ENCODE results near the gene ZNF700.
"Not testable (repeated sequence)": the region's sequence is repeated elsewhere in the genome, so short reads cannot be mapped to it uniquely, and the experiment has no call there.

The ZNF700 gene

DNA sequence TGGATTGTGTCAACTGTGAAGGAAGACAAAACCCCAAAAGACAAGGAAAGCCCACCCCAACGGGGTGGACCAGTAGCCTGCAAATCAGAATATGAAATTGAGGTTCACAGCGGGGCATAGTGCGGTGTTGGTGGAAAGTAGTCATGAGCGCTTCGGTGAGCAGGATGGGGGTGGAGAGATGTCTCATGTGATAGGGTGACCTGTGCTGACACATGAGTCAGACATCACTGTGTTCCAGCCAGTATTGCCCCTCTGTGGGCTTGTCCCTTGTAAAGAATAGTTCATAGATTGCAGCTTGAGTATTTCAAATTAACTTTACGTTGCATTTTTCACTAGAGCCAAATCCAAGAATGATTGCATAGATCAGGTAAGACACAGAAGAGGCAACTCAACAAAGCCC lies 30.1 kb upstream of the ZNF700 start:
- H3K27me3 ChIP-seq (ENCODE audit: control insufficient read depth in 2 of 2, insufficient read depth in 2 of 2, low read length in 2 of 2) = no peaks in the 10 kb centered on the region
- H3K4me1 ChIP-seq (ENCODE audit: control insufficient read depth in 2 of 2, insufficient read depth in 2 of 2, low read length in 2 of 2) = no peaks in the 10 kb centered on the region
- no peak overlapping the region for H3K9ac ChIP-seq (ENCODE audit: low read depth in 1 of 2, low read length in 2 of 2)
- H3K9me3 ChIP-seq (ENCODE audit: control insufficient read depth in 2 of 2, low read length in 2 of 2) = peaks cover 8 to 13% of the 10 kb centered on the region in 2 donors
- peaks cover 15 to 24% of the 10 kb centered on the region in 2 donors for H3K36me3 ChIP-seq (ENCODE audit: control insufficient read depth in 2 of 2, insufficient read depth in 2 of 2, low read length in 2 of 2)
- no peak overlapping the region for H3K4me3 ChIP-seq (ENCODE audit: low read length in 2 of 2)
- no peak overlapping the region for H3K27ac ChIP-seq (ENCODE audit: low read depth in 2 of 2, low read length in 2 of 2)

DNA sequence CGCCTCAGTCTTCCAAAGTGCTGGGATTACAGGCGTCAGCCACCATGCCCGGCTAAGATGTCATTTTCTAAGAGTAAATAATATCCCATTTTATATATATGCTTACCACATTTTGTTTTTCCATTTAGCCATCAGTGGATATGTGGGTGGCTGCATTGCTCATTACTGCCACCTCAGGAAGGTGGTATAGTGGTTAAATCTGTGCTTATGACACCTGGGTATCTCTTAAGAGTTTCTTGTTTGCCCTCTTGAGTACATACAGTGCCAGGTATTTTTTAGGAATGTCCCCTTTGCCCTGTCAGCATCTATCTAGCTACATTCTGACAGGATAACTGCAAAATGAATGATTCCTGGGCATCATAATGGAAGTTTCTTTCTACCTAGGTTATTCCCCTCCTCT lies 22.7 kb upstream of the ZNF700 start:
- H3K4me1 ChIP-seq (ENCODE audit: control insufficient read depth in 2 of 2, insufficient read depth in 2 of 2, low read length in 2 of 2) = no peaks in the 10 kb centered on the region
- H3K4me3 ChIP-seq (ENCODE audit: low read length in 2 of 2) = peak overlapping the region in 1 of 2 donors; percentile 28
- H3K9me3 ChIP-seq (ENCODE audit: control insufficient read depth in 2 of 2, low read length in 2 of 2) = peaks cover 44 to 50% of the 10 kb centered on the region in 2 donors
- H3K9ac ChIP-seq (ENCODE audit: low read depth in 1 of 2, low read length in 2 of 2) = no peak overlapping the region
- no peak overlapping the region for H3K27ac ChIP-seq (ENCODE audit: low read depth in 2 of 2, low read length in 2 of 2)
- peaks cover 28 to 41% of the 10 kb centered on the region in 2 donors for H3K36me3 ChIP-seq (ENCODE audit: control insufficient read depth in 2 of 2, insufficient read depth in 2 of 2, low read length in 2 of 2)
- H3K27me3 ChIP-seq (ENCODE audit: control insufficient read depth in 2 of 2, insufficient read depth in 2 of 2, low read length in 2 of 2) = no peaks in the 10 kb centered on the region

DNA sequence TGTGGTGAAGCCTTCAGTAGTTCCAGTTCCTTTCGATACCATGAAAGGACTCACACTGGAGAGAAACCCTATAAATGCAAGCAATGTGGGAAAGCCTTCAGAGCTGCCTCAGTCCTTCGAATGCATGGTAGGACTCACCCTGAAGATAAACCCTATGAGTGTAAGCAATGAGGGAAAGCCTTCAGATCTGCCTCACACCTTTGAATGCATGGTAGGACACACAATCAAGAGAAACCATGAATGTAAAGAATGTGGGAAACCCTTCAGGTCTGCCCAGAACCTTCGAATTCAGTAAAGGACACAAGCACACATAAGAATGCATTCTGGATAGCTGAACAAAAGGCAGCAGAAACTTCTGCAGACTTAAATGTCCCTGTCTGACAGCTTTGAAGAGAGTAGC lies 19.0 kb upstream of the ZNF700 start:
- Histone ChIP-seq H3K4me3 (ENCODE audit: low read length in 2 of 2) (peak overlapping the region; percentile 46 to 51), H3K27me3 (ENCODE audit: control insufficient read depth in 2 of 2, insufficient read depth in 2 of 2, low read length in 2 of 2) (no peaks in the 10 kb centered on the region), H3K27ac (ENCODE audit: low read depth in 2 of 2, low read length in 2 of 2) (no peak overlapping the region), H3K4me1 (ENCODE audit: control insufficient read depth in 2 of 2, insufficient read depth in 2 of 2, low read length in 2 of 2) (no peaks in the 10 kb centered on the region), H3K36me3 (ENCODE audit: control insufficient read depth in 2 of 2, insufficient read depth in 2 of 2, low read length in 2 of 2) (peaks cover 28 to 41% of the 10 kb centered on the region in 2 donors), H3K9ac (ENCODE audit: low read depth in 1 of 2, low read length in 2 of 2) (no peak overlapping the region), H3K9me3 (ENCODE audit: control insufficient read depth in 2 of 2, low read length in 2 of 2) (peaks cover 38 to 46% of the 10 kb centered on the region in 2 donors)

DNA sequence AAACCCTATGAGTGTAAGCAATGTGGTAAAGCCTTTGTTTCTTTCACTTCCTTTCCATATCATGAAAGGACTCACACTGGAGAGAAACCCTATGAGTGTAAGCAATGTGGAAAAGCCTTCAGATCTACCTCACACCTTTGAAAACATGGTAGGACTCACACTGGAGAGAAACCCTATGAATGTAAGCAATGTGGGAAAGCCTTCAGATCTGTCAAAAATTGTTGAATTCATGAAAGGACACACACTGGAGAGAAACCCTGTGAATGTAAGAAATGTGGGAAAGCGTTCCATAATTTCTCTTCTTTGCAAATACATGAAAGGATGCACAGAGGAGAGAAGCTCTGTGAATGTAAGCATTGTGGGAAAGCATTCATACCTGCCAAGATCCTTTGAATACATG lies 13.0 kb upstream of the ZNF700 start:
- H3K36me3 ChIP-seq (ENCODE audit: control insufficient read depth in 2 of 2, insufficient read depth in 2 of 2, low read length in 2 of 2); H3K9ac ChIP-seq (ENCODE audit: low read depth in 1 of 2, low read length in 2 of 2); H3K27ac ChIP-seq (ENCODE audit: low read depth in 2 of 2, low read length in 2 of 2); H3K4me1 ChIP-seq (ENCODE audit: control insufficient read depth in 2 of 2, insufficient read depth in 2 of 2, low read length in 2 of 2); H3K27me3 ChIP-seq (ENCODE audit: control insufficient read depth in 2 of 2, insufficient read depth in 2 of 2, low read length in 2 of 2): not testable (repeated sequence)
- peaks cover 8 to 17% of the 10 kb centered on the region in 2 donors for H3K9me3 ChIP-seq (ENCODE audit: control insufficient read depth in 2 of 2, low read length in 2 of 2)
- peak overlapping the region in 1 of 2 donors; percentile 2 for H3K4me3 ChIP-seq (ENCODE audit: low read length in 2 of 2)

DNA sequence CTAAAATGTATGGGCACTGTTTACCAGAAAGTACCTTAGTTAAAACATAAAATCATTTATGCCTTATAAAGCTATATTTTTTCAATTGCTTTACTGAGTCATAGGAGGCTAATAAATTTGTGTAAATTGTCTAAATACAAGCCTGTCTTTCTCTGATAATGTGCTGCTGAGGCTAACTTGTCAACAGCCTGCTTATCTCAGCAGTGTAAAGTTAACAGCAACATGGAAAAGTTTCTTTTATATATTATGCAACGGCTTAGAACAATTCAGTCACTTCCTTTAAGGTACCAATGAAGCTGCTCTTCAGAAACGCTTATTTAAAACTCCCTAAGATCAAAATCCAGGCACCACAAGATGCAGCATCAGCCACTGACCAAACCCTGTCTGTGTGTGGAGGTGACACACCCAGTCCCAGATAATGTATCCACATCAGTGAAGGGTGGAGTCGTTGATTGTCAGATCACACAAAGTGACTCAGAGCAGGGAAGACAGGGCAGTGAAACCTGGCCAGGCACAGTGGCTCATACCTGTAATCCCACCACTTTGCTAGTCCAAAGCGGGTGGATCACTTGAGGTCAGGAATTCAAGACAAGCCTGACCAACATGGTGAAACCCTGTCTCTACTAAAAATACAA lies 10.4 kb upstream of the ZNF700 start:
- H3K4me3 ChIP-seq (ENCODE audit: low read length in 2 of 2); H3K9ac ChIP-seq (ENCODE audit: low read depth in 1 of 2, low read length in 2 of 2); H3K27me3 ChIP-seq (ENCODE audit: control insufficient read depth in 2 of 2, insufficient read depth in 2 of 2, low read length in 2 of 2); H3K27ac ChIP-seq (ENCODE audit: low read depth in 2 of 2, low read length in 2 of 2); H3K36me3 ChIP-seq (ENCODE audit: control insufficient read depth in 2 of 2, insufficient read depth in 2 of 2, low read length in 2 of 2); H3K4me1 ChIP-seq (ENCODE audit: control insufficient read depth in 2 of 2, insufficient read depth in 2 of 2, low read length in 2 of 2): not testable (repeated sequence)
- H3K9me3 ChIP-seq (ENCODE audit: control insufficient read depth in 2 of 2, low read length in 2 of 2) = peaks cover 8 to 14% of the 10 kb centered on the region in 2 donors

DNA sequence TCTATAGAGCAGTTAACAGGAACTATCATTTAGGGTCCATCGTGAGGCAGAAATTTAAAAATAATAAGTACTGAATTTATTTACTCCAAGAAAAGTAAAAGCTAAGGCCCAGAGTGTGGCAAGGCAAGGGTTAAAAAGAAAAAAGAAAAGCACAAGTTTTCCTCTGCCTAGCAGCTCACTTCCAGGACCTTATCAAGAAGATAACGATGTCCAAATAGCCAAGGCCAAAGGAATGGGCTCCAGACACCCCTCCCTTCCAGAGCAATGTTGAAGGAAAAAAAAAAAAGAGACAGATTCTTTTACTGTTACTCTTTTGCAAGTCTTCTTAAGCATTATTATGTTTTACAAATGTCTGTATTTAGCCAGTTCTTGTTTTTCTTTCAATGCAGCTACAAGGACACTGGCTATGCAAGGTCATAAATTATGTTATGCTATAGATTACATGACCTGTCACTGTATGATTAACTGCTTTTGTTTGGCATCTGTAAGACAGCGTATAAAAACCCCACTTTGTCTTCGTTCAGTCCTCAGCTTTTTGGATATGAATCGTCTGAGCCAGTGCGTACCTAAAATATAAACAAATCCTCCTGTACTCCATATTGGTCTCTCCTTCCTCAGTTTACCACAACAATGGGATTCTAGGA lies 2.9 kb upstream of the ZNF700 start:
- Histone ChIP-seq H3K36me3 (ENCODE audit: control insufficient read depth in 2 of 2, insufficient read depth in 2 of 2, low read length in 2 of 2) (no peaks in the 10 kb centered on the region), H3K4me1 (ENCODE audit: control insufficient read depth in 2 of 2, insufficient read depth in 2 of 2, low read length in 2 of 2) (peaks cover 13 to 17% of the 10 kb centered on the region in 2 donors), H3K4me3 (ENCODE audit: low read length in 2 of 2) (no peak overlapping the region), H3K9ac (ENCODE audit: low read depth in 1 of 2, low read length in 2 of 2) (no peak overlapping the region), H3K27me3 (ENCODE audit: control insufficient read depth in 2 of 2, insufficient read depth in 2 of 2, low read length in 2 of 2) (no peaks in the 10 kb centered on the region), H3K9me3 (ENCODE audit: control insufficient read depth in 2 of 2, low read length in 2 of 2) (no peaks in the 10 kb centered on the region), H3K27ac (ENCODE audit: low read depth in 2 of 2, low read length in 2 of 2) (no peak overlapping the region)

DNA sequence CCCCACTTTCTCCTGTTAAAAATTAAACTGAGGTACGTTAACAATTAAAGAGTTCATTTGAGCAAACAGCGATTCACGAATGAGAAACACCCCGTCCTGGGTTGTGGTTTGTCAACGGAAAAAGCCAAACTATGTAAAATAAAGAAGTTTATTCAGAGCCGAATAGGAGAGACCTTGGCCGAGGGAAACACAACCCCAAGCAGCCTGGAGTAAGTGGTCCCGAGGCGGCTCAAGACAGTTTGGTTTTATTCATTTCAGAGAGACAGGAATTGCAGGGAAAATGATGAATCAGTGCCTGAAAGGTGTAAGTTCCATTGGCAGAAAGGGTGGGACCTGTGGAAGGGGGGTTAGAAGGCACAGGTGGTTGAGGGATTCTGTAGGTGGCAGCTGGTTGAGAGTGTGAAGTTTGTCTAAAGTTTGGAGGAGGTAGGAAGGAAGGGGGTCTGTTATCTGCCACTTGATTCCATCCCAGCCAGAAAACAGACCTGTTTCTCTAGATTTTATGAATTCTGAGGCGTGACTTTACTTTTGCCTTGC lies 812 bp downstream of the ZNF700 start:
- H3K27me3 ChIP-seq (ENCODE audit: control insufficient read depth in 2 of 2, insufficient read depth in 2 of 2, low read length in 2 of 2); H3K9me3 ChIP-seq (ENCODE audit: control insufficient read depth in 2 of 2, low read length in 2 of 2): not testable (repeated sequence)
- Histone ChIP-seq H3K27ac (ENCODE audit: low read depth in 2 of 2, low read length in 2 of 2) (peak overlapping the region; percentile 98), H3K36me3 (ENCODE audit: control insufficient read depth in 2 of 2, insufficient read depth in 2 of 2, low read length in 2 of 2) (peaks cover 0 to 11% of the 10 kb centered on the region in 2 donors), H3K4me1 (ENCODE audit: control insufficient read depth in 2 of 2, insufficient read depth in 2 of 2, low read length in 2 of 2) (peaks cover 13 to 17% of the 10 kb centered on the region in 2 donors), H3K4me3 (ENCODE audit: low read length in 2 of 2) (peak overlapping the region; percentile 90 to 95), H3K9ac (ENCODE audit: low read depth in 1 of 2, low read length in 2 of 2) (peak overlapping the region; percentile 92 to 98)

DNA sequence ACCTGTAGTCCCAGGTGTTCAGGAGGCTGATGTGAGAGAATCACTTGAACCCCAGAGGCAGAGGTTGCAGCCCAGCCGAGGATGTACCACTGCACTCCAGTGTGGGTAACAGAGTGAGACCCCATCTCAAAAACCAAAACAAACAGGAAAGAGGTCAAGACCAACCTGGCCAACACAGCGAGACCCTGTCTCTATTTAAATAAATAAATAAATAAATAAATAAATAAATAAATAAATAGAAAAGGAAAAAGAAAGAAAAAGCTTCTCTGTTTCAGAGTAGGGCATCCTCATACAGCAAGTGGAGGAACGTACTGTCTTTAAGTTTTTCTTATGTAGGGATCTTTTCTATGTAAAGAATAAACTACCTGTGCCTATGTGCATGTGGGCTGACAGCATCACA lies 2.3 kb downstream of the ZNF700 start:
- Histone ChIP-seq H3K27ac (ENCODE audit: low read depth in 2 of 2, low read length in 2 of 2) (no peak overlapping the region), H3K4me3 (ENCODE audit: low read length in 2 of 2) (no peak overlapping the region), H3K27me3 (ENCODE audit: control insufficient read depth in 2 of 2, insufficient read depth in 2 of 2, low read length in 2 of 2) (no peaks in the 10 kb centered on the region), H3K4me1 (ENCODE audit: control insufficient read depth in 2 of 2, insufficient read depth in 2 of 2, low read length in 2 of 2) (peaks cover 13 to 17% of the 10 kb centered on the region in 2 donors), H3K9ac (ENCODE audit: low read depth in 1 of 2, low read length in 2 of 2) (no peak overlapping the region), H3K9me3 (ENCODE audit: control insufficient read depth in 2 of 2, low read length in 2 of 2) (peaks cover 2 to 4% of the 10 kb centered on the region in 2 donors), H3K36me3 (ENCODE audit: control insufficient read depth in 2 of 2, insufficient read depth in 2 of 2, low read length in 2 of 2) (peaks cover 0 to 18% of the 10 kb centered on the region in 2 donors)

DNA sequence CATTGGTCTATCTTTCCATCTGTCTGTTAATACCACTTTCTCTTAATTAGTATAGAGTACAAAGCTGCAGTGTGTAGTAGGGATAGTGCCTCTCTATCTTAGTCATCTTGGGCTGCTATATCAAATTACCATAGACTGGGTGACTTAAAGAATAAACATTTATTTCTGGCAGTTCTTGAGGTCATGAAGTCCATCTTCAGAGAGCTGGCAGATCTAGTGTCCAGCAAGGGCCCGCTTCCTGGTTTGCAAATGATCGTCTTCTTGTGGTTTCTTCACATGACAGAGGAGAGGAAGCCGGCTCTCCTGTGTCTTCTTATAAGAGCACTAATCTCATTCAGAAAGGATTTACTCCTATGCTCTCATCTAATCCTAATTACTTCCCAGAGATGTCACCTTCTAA lies 6.1 kb downstream of the ZNF700 start:
- peaks cover 0 to 21% of the 10 kb centered on the region in 2 donors for H3K36me3 ChIP-seq (ENCODE audit: control insufficient read depth in 2 of 2, insufficient read depth in 2 of 2, low read length in 2 of 2)
- peaks cover 0 to 5% of the 10 kb centered on the region in 2 donors for H3K4me1 ChIP-seq (ENCODE audit: control insufficient read depth in 2 of 2, insufficient read depth in 2 of 2, low read length in 2 of 2)
- no peak overlapping the region for H3K4me3 ChIP-seq (ENCODE audit: low read length in 2 of 2)
- H3K27me3 ChIP-seq (ENCODE audit: control insufficient read depth in 2 of 2, insufficient read depth in 2 of 2, low read length in 2 of 2) = no peaks in the 10 kb centered on the region
- H3K9ac ChIP-seq (ENCODE audit: low read depth in 1 of 2, low read length in 2 of 2) = no peak overlapping the region
- peaks cover 5 to 13% of the 10 kb centered on the region in 2 donors for H3K9me3 ChIP-seq (ENCODE audit: control insufficient read depth in 2 of 2, low read length in 2 of 2)
- H3K27ac ChIP-seq (ENCODE audit: low read depth in 2 of 2, low read length in 2 of 2) = no peak overlapping the region

DNA sequence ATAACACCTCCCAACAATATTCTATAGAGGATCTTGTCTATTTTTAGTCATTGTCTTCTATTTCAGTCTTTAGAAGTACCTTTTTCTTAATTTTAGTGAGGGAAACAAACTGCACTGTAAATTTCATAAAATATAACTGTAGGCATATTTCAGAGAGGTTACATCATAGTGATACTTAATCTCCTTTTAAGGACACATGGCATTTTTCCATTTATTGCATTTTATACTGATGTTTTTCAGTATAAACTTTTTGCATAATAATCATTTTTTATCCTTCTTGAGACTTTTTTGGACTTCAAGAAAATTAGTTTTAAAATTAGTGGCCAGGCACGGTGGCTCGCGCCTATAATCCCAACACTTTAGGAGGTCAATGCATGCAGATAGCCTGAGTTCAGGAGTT lies 6.6 kb downstream of the ZNF700 start:
- Histone ChIP-seq H3K9me3 (ENCODE audit: control insufficient read depth in 2 of 2, low read length in 2 of 2) (peaks cover 5 to 13% of the 10 kb centered on the region in 2 donors), H3K36me3 (ENCODE audit: control insufficient read depth in 2 of 2, insufficient read depth in 2 of 2, low read length in 2 of 2) (peaks cover 0 to 21% of the 10 kb centered on the region in 2 donors)

More for the DNA sequence above, 6.6 kb downstream of the ZNF700 start:
- H3K4me1 ChIP-seq (ENCODE audit: control insufficient read depth in 2 of 2, insufficient read depth in 2 of 2, low read length in 2 of 2) = peaks cover 0 to 4% of the 10 kb centered on the region in 2 donors
- H3K9ac ChIP-seq (ENCODE audit: low read depth in 1 of 2, low read length in 2 of 2) = no peak overlapping the region
- H3K27me3 ChIP-seq (ENCODE audit: control insufficient read depth in 2 of 2, insufficient read depth in 2 of 2, low read length in 2 of 2) = no peaks in the 10 kb centered on the region
- no peak overlapping the region for H3K27ac ChIP-seq (ENCODE audit: low read depth in 2 of 2, low read length in 2 of 2)
- no peak overlapping the region for H3K4me3 ChIP-seq (ENCODE audit: low read length in 2 of 2)
